ENCODE data around the gene ITPRIPL2. TPM values are rescaled to one million over a fixed set of nuclear protein-coding genes. Genes with fewer than 3 reads are reported as not detected.

The ITPRIPL2 gene
- total RNA-seq, 3 donors from 2014 or later (not counting 1 experiment from before 2014, with no cell fraction given) = 0.18 to 5.7 (median 2.5) TPM

- H3K4me1 ChIP-seq (ENCODE audit: control insufficient read depth, insufficient read depth, low read length) = peaks cover 10% of the 10 kb centered on the region
- no peaks in the 10 kb centered on the region for H3K9me3 ChIP-seq (ENCODE audit: control insufficient read depth, insufficient read depth, low read length)
- Mint-ChIP-seq H3K27ac (no peak overlapping the region), H3K4me1 (peaks cover 0 to 7% of the 10 kb centered on the region in 2 donors), H3K27me3 (ENCODE audit: low read depth in 2 of 2) (peaks cover 3 to 8% of the 10 kb centered on the region in 2 donors), H3K9me3 (no peaks in the 10 kb centered on the region), H3K4me3 (no peak overlapping the region), H3K36me3 (no peaks in the 10 kb centered on the region)
- no peak for ATAC-seq
- 89% methylated on average over 3 of the region's 3 CpGs for WGBS (ENCODE audit: insufficient coverage)
- intact Hi-C loops (cut with micrococcal nuclease) = no loop called here
- peaks cover 8% of the 10 kb centered on the region for H3K27me3 ChIP-seq (ENCODE audit: control insufficient read depth, insufficient read depth, low read length)
- H3K4me3 ChIP-seq (ENCODE audit: low read length) = no peak overlapping the region
- H3K27ac ChIP-seq (ENCODE audit: low read length) = no peak overlapping the region
- no peak for DNase-seq
- peaks cover under 1% of the 10 kb centered on the region for H3K36me3 ChIP-seq (ENCODE audit: control insufficient read depth, insufficient read depth, low read length)
- no peak for TF ChIP-seq CTCF (IDR thresholded peaks at IDR 0.05)
These were observed 29.6 kb upstream of the ITPRIPL2 start for GRCh38 chr16:19084139-19084538.

- WGBS (ENCODE audit: insufficient coverage) = 92% methylated on average over 5 of the region's 5 CpGs
- no peak overlapping the region for H3K27ac ChIP-seq (ENCODE audit: low read length)
- no peak overlapping the region for H3K27ac Mint-ChIP-seq
- ATAC-seq = no peak
- peaks cover 0 to 7% of the 10 kb centered on the region in 2 donors for H3K4me1 Mint-ChIP-seq
- H3K9me3 ChIP-seq (ENCODE audit: control insufficient read depth, insufficient read depth, low read length) = no peaks in the 10 kb centered on the region
- peaks cover 10% of the 10 kb centered on the region for H3K4me1 ChIP-seq (ENCODE audit: control insufficient read depth, insufficient read depth, low read length)
- H3K9me3 Mint-ChIP-seq = no peaks in the 10 kb centered on the region
- no peak overlapping the region for H3K4me3 Mint-ChIP-seq
- no peaks in the 10 kb centered on the region for H3K36me3 Mint-ChIP-seq
- no peak overlapping the region for H3K4me3 ChIP-seq (ENCODE audit: low read length)
- no peak for DNase-seq
- intact Hi-C loops (cut with micrococcal nuclease) = loop anchor here (5.0 kb wide), 1 partner anchor 802 kb away; no protein-coding TSS in a partner anchor
- H3K36me3 ChIP-seq (ENCODE audit: control insufficient read depth, insufficient read depth, low read length) = no peaks in the 10 kb centered on the region
- peaks cover 3 to 8% of the 10 kb centered on the region in 2 donors for H3K27me3 Mint-ChIP-seq (ENCODE audit: low read depth in 2 of 2)
- no peak for TF ChIP-seq CTCF (IDR thresholded peaks at IDR 0.05)
- H3K27me3 ChIP-seq (ENCODE audit: control insufficient read depth, insufficient read depth, low read length) = peaks cover 8% of the 10 kb centered on the region
These were observed 28.9 kb upstream of the ITPRIPL2 start for GRCh38 chr16:19084879-19085278.

- no peaks in the 10 kb centered on the region for H3K36me3 Mint-ChIP-seq
- intact Hi-C loops (cut with micrococcal nuclease) = loop anchor here (1.0 to 5.0 kb wide), 4 partner anchors 95 to 802 kb away; no protein-coding TSS in a partner anchor
- peaks cover 3 to 9% of the 10 kb centered on the region in 2 donors for H3K27me3 Mint-ChIP-seq (ENCODE audit: low read depth in 2 of 2)
- Histone ChIP-seq H3K9me3 (ENCODE audit: control insufficient read depth, insufficient read depth, low read length) (no peaks in the 10 kb centered on the region), H3K4me3 (ENCODE audit: low read length) (no peak overlapping the region), H3K36me3 (ENCODE audit: control insufficient read depth, insufficient read depth, low read length) (no peaks in the 10 kb centered on the region), H3K27me3 (ENCODE audit: control insufficient read depth, insufficient read depth, low read length) (peaks cover 8% of the 10 kb centered on the region), H3K27ac (ENCODE audit: low read length) (no peak overlapping the region), H3K4me1 (ENCODE audit: control insufficient read depth, insufficient read depth, low read length) (peaks cover 10% of the 10 kb centered on the region)
- TF ChIP-seq CTCF (IDR thresholded peaks at IDR 0.05) = no peak
- no peak overlapping the region for H3K27ac Mint-ChIP-seq
- ATAC-seq = no peak
- H3K4me1 Mint-ChIP-seq = peaks cover 0 to 7% of the 10 kb centered on the region in 2 donors
- H3K9me3 Mint-ChIP-seq = no peaks in the 10 kb centered on the region
- H3K4me3 Mint-ChIP-seq = no peak overlapping the region
- WGBS (ENCODE audit: insufficient coverage) = 34% methylated on average over 8 of the region's 8 CpGs
- DNase-seq = no peak
These were observed 28.0 kb upstream of the ITPRIPL2 start for GRCh38 chr16:19085679-19086200.

All from natural killer cell (primary cell).